ENCODE measurements around the gene PHOX2A.
"Not testable (repeated sequence)": the region's sequence is repeated elsewhere in the genome, so short reads cannot be mapped to it uniquely, and the experiment has no call there.

PHOX2A gene

GRCh38 chr11:72244060-72244360 is at the start of gene PHOX2A:
Gene PHOX2A (minus strand): TSS chr11:72244176. CDS start chr11:72244004, 172 bp downstream.
- DNase-seq (ENCODE audit: low read depth) = no peak

- DNase-seq (ENCODE audit: low read depth) = no peak
These were observed 49.4 kb upstream of the PHOX2A start for GRCh38 chr11:72293391-72293790.

- no peak for DNase-seq (ENCODE audit: low read depth)
These were observed 48.3 kb upstream of the PHOX2A start for GRCh38 chr11:72292106-72292785.

- DNase-seq (ENCODE audit: low read depth) = not testable (repeated sequence)
These were observed 46.8 kb upstream of the PHOX2A start for GRCh38 chr11:72290741-72291140.

- DNase-seq (ENCODE audit: low read depth) = no peak
These were observed 43.3 kb upstream of the PHOX2A start for GRCh38 chr11:72287293-72287692.

- no peak for DNase-seq (ENCODE audit: low read depth)
These were observed 40.0 kb upstream of the PHOX2A start for GRCh38 chr11:72283947-72284346.

- DNase-seq (ENCODE audit: low read depth) = no peak
These were observed 36.8 kb upstream of the PHOX2A start for GRCh38 chr11:72280726-72281315.

- no peak for DNase-seq (ENCODE audit: low read depth)
These were observed 36.1 kb upstream of the PHOX2A start for GRCh38 chr11:72280037-72280436.

GRCh38 chr11:72278905-72279304 is 34.9 kb upstream of the PHOX2A start:
- DNase-seq (ENCODE audit: low read depth) = no peak

- DNase-seq (ENCODE audit: low read depth) = no peak
These were observed 30.5 kb upstream of the PHOX2A start for GRCh38 chr11:72274435-72274834.

- DNase-seq (ENCODE audit: low read depth) = no peak
These were observed 28.0 kb upstream of the PHOX2A start for GRCh38 chr11:72271980-72272379.

GRCh38 chr11:72267956-72268617 is 24.1 kb upstream of the PHOX2A start:
- DNase-seq (ENCODE audit: low read depth) = no peak

GRCh38 chr11:72266960-72267359 is 23.0 kb upstream of the PHOX2A start:
- DNase-seq (ENCODE audit: low read depth) = not testable (repeated sequence)

GRCh38 chr11:72265951-72266350 is 22.0 kb upstream of the PHOX2A start:
- DNase-seq (ENCODE audit: low read depth) = no peak

GRCh38 chr11:72263361-72263760 is 19.4 kb upstream of the PHOX2A start:
- no peak for DNase-seq (ENCODE audit: low read depth)

- no peak for DNase-seq (ENCODE audit: low read depth)
These were observed 16.6 kb upstream of the PHOX2A start for GRCh38 chr11:72260574-72260973.

GRCh38 chr11:72259490-72259889 is 15.5 kb upstream of the PHOX2A start:
- DNase-seq (ENCODE audit: low read depth) = no peak

- DNase-seq (ENCODE audit: low read depth) = no peak
These were observed 13.6 kb upstream of the PHOX2A start for GRCh38 chr11:72257570-72257969.

GRCh38 chr11:72254299-72254993 is 10.5 kb upstream of the PHOX2A start:
- no peak for DNase-seq (ENCODE audit: low read depth)

- DNase-seq (ENCODE audit: low read depth) = no peak
These were observed 9.4 kb upstream of the PHOX2A start for GRCh38 chr11:72253392-72253791.

GRCh38 chr11:72251614-72252013 is 7.6 kb upstream of the PHOX2A start:
- DNase-seq (ENCODE audit: low read depth) = no peak

- no peak for DNase-seq (ENCODE audit: low read depth)
These were observed 6.9 kb upstream of the PHOX2A start for GRCh38 chr11:72250661-72251464.

All from stimulated activated CD8-positive, alpha-beta memory T cell treated with anti-CD3 and anti-CD28 coated beads, Interleukin-15, amount 100 ng/mL, for 24 hours (primary cell).